PC-3 (cell line): ENCODE data around the gene UBE3C. TPM values are rescaled to one million over a fixed set of nuclear protein-coding genes. Genes with fewer than 3 reads are reported as not detected.

ENCODE experiments used
- ATAC-seq: fragments of 200-7000 bp; cut with Tn5 transposase; 2 replicates; pipeline ENCODE4 v1.9.1; 2020; ENCODE audit warnings: mild to moderate bottlenecking, moderate library complexity
- BruUV-seq: library from RNA; stranded (reverse); fragments of 400-500 nt; replicated peaks from 2 replicates; lab custom pipeline; 2021; lab: Mats Ljungman, UMichigan
- CTCF ChIA-PET: fragments of 300-600 bp; sonication (Branson Sonifier 250); formaldehyde crosslinking; loops from one replicate; lab custom pipeline; 2022; ENCODE audit warnings: antibody characterized with exemption; lab: Charles Lee
- POLR2A ChIA-PET: fragments of 300-600 bp; sonication (Branson Sonifier 250); formaldehyde crosslinking; loops from one replicate; lab custom pipeline; 2022; ENCODE audit warnings: antibody characterized with exemption; ENCODE audit not compliant: unreplicated experiment; lab: Charles Lee
- DNase-seq: peaks from one replicate; pipeline ENCODE4 v3.0.0-alpha.2; 2015
- H2AFZ ChIP-seq: fragments of 300-600 bp; sonication (generic); 2 replicates; pipeline ENCODE4 v1.6.0; 2016; ENCODE audit warnings: antibody characterized with exemption, low read length
- H3F3A ChIP-seq: fragments of 300-600 bp; sonication (generic); one replicate; pipeline ENCODE4 v1.6.0; 2017; ENCODE audit warnings: antibody characterized with exemption, low read length, control low read depth, mild to moderate bottlenecking; ENCODE audit not compliant: unreplicated experiment
- H3K27ac ChIP-seq: fragments of 300-600 bp; sonication (generic); 2 replicates; pipeline ENCODE4 v1.5.1; 2016; ENCODE audit warnings: mild to moderate bottlenecking, low read length
- H3K27me3 ChIP-seq: fragments of 300-600 bp; sonication (generic); 2 replicates; pipeline ENCODE4 v1.6.1; 2016; ENCODE audit warnings: low read length, mixed read lengths
- H3K36me3 ChIP-seq: fragments of 300-600 bp; sonication (generic); 2 replicates; pipeline ENCODE4 v1.6.1; 2016; ENCODE audit warnings: low read depth, mixed run types, low read length, mixed read lengths
- H3K4me1 ChIP-seq: fragments of 300-600 bp; sonication (generic); 2 replicates; pipeline ENCODE4 v1.5.1; 2016; ENCODE audit warnings: low read length; ENCODE audit not compliant: insufficient read depth
- H3K4me2 ChIP-seq: fragments of 300-600 bp; sonication (generic); 2 replicates; pipeline ENCODE4 v1.6.0; 2016; ENCODE audit warnings: low read length
- H3K4me3 ChIP-seq: fragments of 300-600 bp; sonication (generic); 2 replicates; pipeline ENCODE4 v1.5.1; 2016; ENCODE audit warnings: mild to moderate bottlenecking, low read length, mixed read lengths
- H3K79me2 ChIP-seq: fragments of 300-600 bp; sonication (generic); 2 replicates; pipeline ENCODE4 v1.6.1; 2017; ENCODE audit warnings: low read length, mixed read lengths
- H3K9ac ChIP-seq: fragments of 300-600 bp; sonication (generic); 2 replicates; pipeline ENCODE4 v1.6.0; 2016; ENCODE audit warnings: mild to moderate bottlenecking, low read length
- H3K9me2 ChIP-seq: fragments of 300-600 bp; sonication (generic); replicated peaks from 2 replicates; pipeline ENCODE4 v1.6.1; 2016; ENCODE audit warnings: mixed run types, low read length, mixed read lengths
- H3K9me3 ChIP-seq: fragments of 300-600 bp; sonication (generic); 2 replicates; pipeline ENCODE4 v1.6.1; 2016; ENCODE audit warnings: low read length, mixed read lengths
- H4K20me1 ChIP-seq: fragments of 300-600 bp; sonication (generic); 2 replicates; pipeline ENCODE4 v1.6.1; 2016; ENCODE audit warnings: low read length, mixed read lengths
- EZH2 ChIP-seq: fragments of 300-600 bp; sonication (generic); IDR thresholded peaks from one replicate; pipeline ENCODE4 v1.6.1; 2017; ENCODE audit warnings: antibody characterized with exemption, mild to moderate bottlenecking, low read length; ENCODE audit not compliant: unreplicated experiment
- EZH2phosphoT487 ChIP-seq: fragments of 300-600 bp; sonication (generic); IDR thresholded peaks from 2 replicates; pipeline ENCODE4 v1.6.1; 2018; ENCODE audit warnings: mild to moderate bottlenecking, antibody characterized with exemption, low read length, borderline replicate concordance
- intact Hi-C: fragments of 100-400 bp; cut with micrococcal nuclease; formaldehyde crosslinking; loops from 2 replicates; pipeline ENCODE4 v1.9.0; 2023
- total RNA-seq: library from RNA; depleted of rRNA; stranded (reverse); fragments of >200 nt; gene quantifications from 2 replicates; pipeline ENCODE4 v1.2.3, GENCODE V29; 2014
- TF ChIP-seq, protein P1 (sequence below): fragments of 300-600 bp; sonication (generic); conservative IDR thresholded peaks from 2 replicates; pipeline ENCODE4 v1.5.1; 2017; ENCODE audit warnings: antibody characterized with exemption, low read depth, mild to moderate bottlenecking, low read length

Gene UBE3C
- total RNA-seq, 1 experiment from 2014 or later: 86.6 TPM

DNA sequence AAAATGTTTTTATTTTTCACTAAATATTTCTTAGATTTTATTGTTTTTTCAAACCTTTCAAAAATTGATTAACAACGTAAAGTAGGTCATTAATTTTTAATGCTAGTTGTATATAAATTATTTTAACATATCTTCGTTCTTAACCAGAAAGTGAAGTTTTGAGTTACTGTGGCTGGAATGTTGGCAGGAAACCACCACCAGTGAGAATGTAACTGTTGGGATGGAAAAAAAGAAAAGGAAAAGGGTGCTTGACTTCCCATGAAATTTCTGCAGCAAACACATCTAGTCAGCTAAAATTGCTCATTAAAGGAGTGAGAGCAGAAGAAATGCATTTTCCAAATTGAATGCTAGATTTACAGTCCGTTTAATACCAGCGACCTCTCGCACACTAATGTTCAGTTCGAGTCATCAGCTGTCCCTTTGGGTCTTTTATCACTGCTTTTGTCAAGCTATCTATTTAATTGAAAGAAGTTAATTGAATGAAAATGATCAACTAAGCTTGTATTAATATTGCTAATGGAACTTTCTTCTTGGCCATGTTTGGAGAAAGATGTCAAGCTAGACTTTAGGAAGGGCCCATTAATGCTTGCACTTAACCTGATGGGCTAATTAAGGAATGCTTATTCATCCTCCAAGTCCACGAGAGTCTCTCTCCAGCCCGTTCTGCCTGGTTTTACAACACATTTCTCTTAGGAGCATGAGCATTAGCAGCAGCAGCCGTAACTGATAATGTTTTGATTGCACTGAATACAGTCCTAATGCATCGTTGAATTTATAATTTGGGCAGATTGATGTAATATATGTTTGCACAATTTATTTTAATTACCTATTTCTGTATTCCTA, 70.1 kb downstream of the UBE3C start:
- no peak for ATAC-seq
- intact Hi-C loops: no loop called here
- Histone ChIP-seq H3K4me3 (no peak overlapping the region), H3K27me3 (no peaks in the 10 kb centered on the region), H3K79me2 (no peaks in the 10 kb centered on the region), H3K36me3 (peaks cover 31% of the 10 kb centered on the region; the same call in 1 of the 2 replicates), H4K20me1 (0 out of 2 replicates have a peak, but pooled peaks cover 5% of the 10 kb centered on the region), H3F3A (no peaks in the 10 kb centered on the region), H3K4me1 (no peaks in the 10 kb centered on the region), H3K4me2 (no peak overlapping the region), H3K9me2 (no peaks in the 10 kb centered on the region), H2AFZ (no peak overlapping the region), H3K27ac (no peak overlapping the region), H3K9ac (no peak overlapping the region), H3K9me3 (no peaks in the 10 kb centered on the region)
- no peak for DNase-seq
- POLR2A ChIA-PET: interaction anchor here (0.6 kb wide), 1 partner anchor 1866 kb away, joined by 6 read pairs; no protein-coding TSS in a partner anchor
- TF ChIP-seq, protein P1, sequence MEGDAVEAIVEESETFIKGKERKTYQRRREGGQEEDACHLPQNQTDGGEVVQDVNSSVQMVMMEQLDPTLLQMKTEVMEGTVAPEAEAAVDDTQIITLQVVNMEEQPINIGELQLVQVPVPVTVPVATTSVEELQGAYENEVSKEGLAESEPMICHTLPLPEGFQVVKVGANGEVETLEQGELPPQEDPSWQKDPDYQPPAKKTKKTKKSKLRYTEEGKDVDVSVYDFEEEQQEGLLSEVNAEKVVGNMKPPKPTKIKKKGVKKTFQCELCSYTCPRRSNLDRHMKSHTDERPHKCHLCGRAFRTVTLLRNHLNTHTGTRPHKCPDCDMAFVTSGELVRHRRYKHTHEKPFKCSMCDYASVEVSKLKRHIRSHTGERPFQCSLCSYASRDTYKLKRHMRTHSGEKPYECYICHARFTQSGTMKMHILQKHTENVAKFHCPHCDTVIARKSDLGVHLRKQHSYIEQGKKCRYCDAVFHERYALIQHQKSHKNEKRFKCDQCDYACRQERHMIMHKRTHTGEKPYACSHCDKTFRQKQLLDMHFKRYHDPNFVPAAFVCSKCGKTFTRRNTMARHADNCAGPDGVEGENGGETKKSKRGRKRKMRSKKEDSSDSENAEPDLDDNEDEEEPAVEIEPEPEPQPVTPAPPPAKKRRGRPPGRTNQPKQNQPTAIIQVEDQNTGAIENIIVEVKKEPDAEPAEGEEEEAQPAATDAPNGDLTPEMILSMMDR: no peak
- no peak for TF ChIP-seq EZH2phosphoT487
- no peak for TF ChIP-seq EZH2
- BruUV-seq: no TSS peak
- CTCF ChIA-PET: no interaction called here

DNA sequence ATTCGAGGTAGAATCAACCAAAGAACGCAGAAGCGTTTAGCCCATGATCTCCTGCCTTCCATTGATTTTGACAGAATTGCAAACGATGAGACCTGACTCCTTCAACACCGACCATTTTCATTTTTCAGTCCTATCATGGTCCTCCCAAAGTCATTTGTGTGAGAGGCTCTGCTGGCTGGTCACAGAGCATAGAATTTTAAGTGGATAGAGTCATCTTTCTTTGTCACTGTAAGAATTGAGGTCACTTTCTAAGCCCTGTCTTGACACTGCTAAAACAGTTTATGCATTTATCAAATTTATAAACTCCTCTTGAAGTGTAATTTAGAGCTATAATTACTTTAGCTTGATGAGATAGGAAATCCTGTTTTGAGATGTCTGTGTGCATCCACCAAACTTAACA, 72.0 kb downstream of the UBE3C start:
- no peak overlapping the region for H3K27ac ChIP-seq
- H3F3A ChIP-seq: no peaks in the 10 kb centered on the region
- TF ChIP-seq, protein P1: no peak
- TF ChIP-seq EZH2phosphoT487: no peak
- peaks cover 24% of the 10 kb centered on the region; the same call in 1 of the 2 replicates for H3K36me3 ChIP-seq
- no peaks in the 10 kb centered on the region for H3K4me1 ChIP-seq
- no peak overlapping the region for H3K9ac ChIP-seq
- no TSS peak for BruUV-seq
- no peaks in the 10 kb centered on the region for H3K9me2 ChIP-seq
- no peak for DNase-seq
- ChIA-PET CTCF (no interaction called here), POLR2A (no interaction called here)
- no peaks in the 10 kb centered on the region for H3K9me3 ChIP-seq
- intact Hi-C loops: no loop called here
- 0 out of 2 replicates have a peak, but pooled peaks cover 5% of the 10 kb centered on the region for H4K20me1 ChIP-seq
- H3K4me3 ChIP-seq: no peak overlapping the region
- H3K79me2 ChIP-seq: no peaks in the 10 kb centered on the region
- ATAC-seq: no peak
- H2AFZ ChIP-seq: no peak overlapping the region
- H3K4me2 ChIP-seq: no peak overlapping the region
- no peaks in the 10 kb centered on the region for H3K27me3 ChIP-seq

DNA sequence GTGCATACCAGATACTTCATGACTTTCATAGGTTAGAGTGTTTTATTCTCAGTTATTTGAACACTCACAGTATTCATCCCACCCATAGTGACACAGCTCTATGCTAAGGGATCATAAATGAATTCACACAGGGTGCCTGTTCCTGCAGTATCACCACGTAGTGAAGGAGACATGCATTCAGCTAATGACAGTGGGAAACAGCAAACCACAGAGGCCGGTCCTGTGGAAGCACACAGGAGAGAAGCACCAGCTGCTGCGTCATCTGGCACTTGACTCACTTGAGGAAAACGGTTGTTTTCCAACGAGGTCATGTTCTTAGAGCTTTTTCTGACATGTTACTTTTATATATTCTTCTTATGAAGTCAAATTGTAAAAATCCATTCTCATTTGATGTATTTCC, 73.0 kb downstream of the UBE3C start:
- ATAC-seq (no peak), DNase-seq (no peak)
- H3K9me3 ChIP-seq: no peaks in the 10 kb centered on the region
- H2AFZ ChIP-seq: no peak overlapping the region
- H4K20me1 ChIP-seq: 0 out of 2 replicates have a peak, but pooled peaks cover 5% of the 10 kb centered on the region
- intact Hi-C loops: no loop called here
- no peaks in the 10 kb centered on the region for H3K9me2 ChIP-seq
- no peaks in the 10 kb centered on the region for H3F3A ChIP-seq
- no peaks in the 10 kb centered on the region for H3K79me2 ChIP-seq
- H3K27me3 ChIP-seq: no peaks in the 10 kb centered on the region
- no TSS peak for BruUV-seq
- no peak overlapping the region for H3K4me3 ChIP-seq
- 0 out of 2 replicates have a peak, but pooled peaks cover under 1% of the 10 kb centered on the region for H3K4me1 ChIP-seq
- H3K27ac ChIP-seq: no peak overlapping the region
- no peak overlapping the region for H3K4me2 ChIP-seq
- TF ChIP-seq, protein P1: no peak
- TF ChIP-seq EZH2 (no peak), EZH2phosphoT487 (no peak)
- POLR2A ChIA-PET: no interaction called here
- CTCF ChIA-PET: no interaction called here
- peaks cover 31% of the 10 kb centered on the region; the same call in 1 of the 2 replicates for H3K36me3 ChIP-seq
- no peak overlapping the region for H3K9ac ChIP-seq
